ENCODE data around the gene XPO4.

GRCh38 chr13:20787180-20787579, 115.4 kb downstream of the XPO4 start:
- TF ChIP-seq EZH2 (IDR thresholded peaks at IDR 0.05; ENCODE audit: insufficient read depth, low read length) = no peak
- TF ChIP-seq CTCF (IDR thresholded peaks at IDR 0.05; ENCODE audit: insufficient read depth, low read depth, low read length) = no peak
